Upper lobe of right lung (tissue), 1 donor: ENCODE results near the gene ZNF366. TPM values are rescaled to one million over a fixed set of nuclear protein-coding genes. Genes with fewer than 3 reads are reported as not detected.

Experiments used
- ATAC-seq: fragments of 200-7000 bp; cut with Tn5 transposase; one replicate; pipeline ENCODE4 v1.9.1; 2020; ENCODE audit warnings: mild to moderate bottlenecking, moderate library complexity
- DNase-seq: peaks from one replicate; pipeline ENCODE4 v3.0.0-alpha.2; 2020
- H3K27ac ChIP-seq: fragments of 200-600 bp; one replicate; pipeline ENCODE4 v1.8.0; 2022
- H3K27me3 ChIP-seq: fragments of 200-600 bp; one replicate; pipeline ENCODE4 v1.8.0; 2022; ENCODE audit warnings: mild to moderate bottlenecking
- H3K36me3 ChIP-seq: fragments of 200-600 bp; one replicate; pipeline ENCODE4 v1.8.0; 2022
- H3K4me1 ChIP-seq: fragments of 200-600 bp; one replicate; pipeline ENCODE4 v1.8.0; 2022
- H3K4me3 ChIP-seq: fragments of 200-600 bp; one replicate; pipeline ENCODE4 v1.8.0; 2022; ENCODE audit warnings: mild to moderate bottlenecking
- H3K9me3 ChIP-seq: fragments of 200-600 bp; one replicate; pipeline ENCODE4 v1.8.0; 2022
- intact Hi-C: fragments of 100-400 bp; cut with DNase I; formaldehyde crosslinking; loops from one replicate; pipeline ENCODE4 v1.11.0; 2022
- total RNA-seq: library from RNA; stranded (reverse); fragmentation: NEBNext Ultra II Directional; extraction: Animal tissue kit (Norgen Biotek cat#: 25700); gene quantifications from one replicate; pipeline ENCODE4 v1.2.1, GENCODE V29; 2021
- TF ChIP-seq, protein P1 (sequence below): fragments of 200-600 bp; IDR thresholded peaks from one replicate; pipeline ENCODE4 v1.8.0; 2022; ENCODE audit warnings: antibody characterized with exemption
- donor health status: DM: no; HTN: yes; CAD: no; lungs with severe emphysema.

Gene ZNF366
- total RNA-seq, 1 donor from 2014 or later = 12.2 TPM

DNA sequence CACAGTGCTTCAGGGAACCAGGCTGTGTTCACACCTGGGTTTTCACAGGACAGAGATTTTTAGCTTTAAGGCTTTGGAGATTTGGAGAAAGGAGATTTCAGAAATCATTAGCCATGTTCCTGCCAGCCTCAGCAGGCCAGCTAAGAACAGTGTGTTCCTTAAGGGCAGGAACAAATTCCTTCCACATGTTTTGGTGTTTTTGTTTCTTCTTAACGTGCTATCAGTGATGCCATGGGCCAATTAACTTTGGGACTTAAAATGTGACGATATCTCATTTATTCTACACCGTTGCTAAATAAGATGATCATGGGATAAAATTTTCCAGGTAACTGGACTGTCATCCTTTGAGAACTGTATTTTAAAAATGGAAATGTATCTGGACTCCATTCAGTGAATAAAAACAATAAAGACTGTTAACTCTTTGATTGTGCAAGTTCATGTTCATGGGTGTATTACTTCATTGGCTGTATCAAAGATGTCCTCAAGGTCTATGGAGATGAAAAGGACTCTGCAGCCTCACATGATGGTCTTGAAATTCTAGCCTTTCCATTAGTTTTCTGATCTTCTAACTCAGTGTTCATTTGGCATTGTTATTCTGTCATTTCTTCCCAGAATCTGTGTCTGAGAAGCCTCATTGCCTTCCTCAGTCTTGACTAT lies 72.3 kb downstream of the ZNF366 start:
- H3K27me3 ChIP-seq = no peaks in the 10 kb centered on the region
- no peaks in the 10 kb centered on the region for H3K36me3 ChIP-seq
- H3K9me3 ChIP-seq = no peaks in the 10 kb centered on the region
- ATAC-seq = no peak
- H3K27ac ChIP-seq = peak overlapping the region; percentile 31
- no peak overlapping the region for H3K4me3 ChIP-seq
- peaks cover 13% of the 10 kb centered on the region for H3K4me1 ChIP-seq
- TF ChIP-seq, protein P1, sequence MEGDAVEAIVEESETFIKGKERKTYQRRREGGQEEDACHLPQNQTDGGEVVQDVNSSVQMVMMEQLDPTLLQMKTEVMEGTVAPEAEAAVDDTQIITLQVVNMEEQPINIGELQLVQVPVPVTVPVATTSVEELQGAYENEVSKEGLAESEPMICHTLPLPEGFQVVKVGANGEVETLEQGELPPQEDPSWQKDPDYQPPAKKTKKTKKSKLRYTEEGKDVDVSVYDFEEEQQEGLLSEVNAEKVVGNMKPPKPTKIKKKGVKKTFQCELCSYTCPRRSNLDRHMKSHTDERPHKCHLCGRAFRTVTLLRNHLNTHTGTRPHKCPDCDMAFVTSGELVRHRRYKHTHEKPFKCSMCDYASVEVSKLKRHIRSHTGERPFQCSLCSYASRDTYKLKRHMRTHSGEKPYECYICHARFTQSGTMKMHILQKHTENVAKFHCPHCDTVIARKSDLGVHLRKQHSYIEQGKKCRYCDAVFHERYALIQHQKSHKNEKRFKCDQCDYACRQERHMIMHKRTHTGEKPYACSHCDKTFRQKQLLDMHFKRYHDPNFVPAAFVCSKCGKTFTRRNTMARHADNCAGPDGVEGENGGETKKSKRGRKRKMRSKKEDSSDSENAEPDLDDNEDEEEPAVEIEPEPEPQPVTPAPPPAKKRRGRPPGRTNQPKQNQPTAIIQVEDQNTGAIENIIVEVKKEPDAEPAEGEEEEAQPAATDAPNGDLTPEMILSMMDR = no peak
- no peak for DNase-seq
- intact Hi-C loops = no loop called here

DNA sequence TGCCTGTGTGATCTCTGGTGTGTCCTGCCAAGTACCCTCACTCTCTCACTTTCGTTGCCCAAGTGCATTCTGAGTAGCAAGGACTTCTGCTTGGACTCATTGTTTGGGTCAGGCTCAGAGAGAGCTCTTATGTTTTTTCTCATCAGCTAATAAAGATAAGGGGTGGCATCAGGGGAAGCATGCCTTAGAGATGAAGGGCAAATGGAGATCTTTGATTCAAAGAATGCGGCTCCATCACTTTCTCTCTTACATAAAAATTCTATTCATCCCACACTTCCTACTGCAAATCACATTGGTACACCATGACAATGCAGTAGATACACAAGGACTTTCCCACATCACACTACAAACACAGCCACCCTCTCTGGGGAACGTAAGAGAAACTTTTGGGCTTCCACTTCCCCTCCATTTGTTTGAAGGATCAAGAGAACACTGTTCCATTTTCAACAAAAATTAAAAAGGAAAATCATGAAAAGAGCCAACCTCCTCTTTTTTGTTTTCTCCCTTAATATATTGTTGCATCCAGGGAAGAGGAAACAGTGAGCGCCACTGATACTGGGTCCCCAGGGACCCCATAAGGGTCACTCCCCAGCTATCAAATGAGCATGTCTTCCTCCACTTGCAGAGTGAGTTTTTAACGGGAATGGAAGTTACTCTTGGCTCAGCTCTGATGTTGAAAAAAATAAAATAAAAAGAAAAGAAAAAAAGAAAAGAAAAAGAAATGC lies 73.0 kb downstream of the ZNF366 start:
- TF ChIP-seq, protein P1 = no peak

DNA sequence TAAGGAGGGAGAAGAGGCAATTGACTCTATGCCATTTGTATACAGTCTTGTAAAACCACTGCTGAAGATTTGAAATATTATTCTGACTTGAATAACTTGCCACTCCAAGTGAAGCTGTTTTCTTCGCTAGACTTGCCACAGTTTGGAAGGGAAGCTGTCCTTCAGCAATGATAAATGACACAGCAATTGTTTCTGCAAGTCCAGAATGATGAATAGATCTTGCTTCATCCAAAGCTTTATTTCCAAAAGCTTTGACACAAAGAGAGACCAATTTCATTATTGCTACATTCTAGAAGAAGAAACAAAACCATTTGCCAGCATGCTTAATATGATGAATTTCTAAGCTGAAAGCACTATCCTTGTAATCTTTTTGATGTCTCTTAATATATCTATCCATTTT lies 73.7 kb downstream of the ZNF366 start:
- no peak for DNase-seq
- no peaks in the 10 kb centered on the region for H3K9me3 ChIP-seq
- intact Hi-C loops = no loop called here

More for the DNA sequence above, 73.0 kb downstream of the ZNF366 start:
- no peak for ATAC-seq
- intact Hi-C loops = no loop called here
- H3K27me3 ChIP-seq = no peaks in the 10 kb centered on the region
- H3K27ac ChIP-seq = peak overlapping the region; percentile 31
- DNase-seq = no peak
- no peak overlapping the region for H3K4me3 ChIP-seq
- H3K4me1 ChIP-seq = peaks cover 13% of the 10 kb centered on the region
- H3K9me3 ChIP-seq = no peaks in the 10 kb centered on the region
- H3K36me3 ChIP-seq = no peaks in the 10 kb centered on the region

DNA sequence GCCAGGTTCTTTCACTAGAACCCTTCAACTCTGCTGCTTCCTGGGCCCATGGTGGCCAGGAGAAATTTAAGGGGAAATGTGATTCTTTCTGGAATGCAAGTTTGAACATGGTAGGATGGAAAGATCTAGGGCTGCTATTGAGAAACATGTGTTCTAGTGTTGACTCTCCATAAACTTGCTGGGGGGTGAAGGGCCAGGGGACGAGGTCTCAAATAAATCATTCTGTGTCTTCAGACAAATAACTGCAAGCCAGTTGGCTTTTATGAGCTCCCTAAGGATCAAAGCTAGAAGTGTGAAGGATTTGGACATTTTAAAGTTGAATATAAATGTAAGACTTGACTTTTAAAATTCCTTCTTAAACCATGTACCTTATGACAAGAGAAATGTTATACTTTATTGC lies 78.5 kb downstream of the ZNF366 start:
- Histone ChIP-seq H3K9me3 (no peaks in the 10 kb centered on the region), H3K4me1 (peaks cover 8% of the 10 kb centered on the region), H3K36me3 (no peaks in the 10 kb centered on the region), H3K27me3 (no peaks in the 10 kb centered on the region), H3K27ac (no peak overlapping the region), H3K4me3 (no peak overlapping the region)
- DNase-seq (no peak), ATAC-seq (no peak)
- TF ChIP-seq, protein P1 = no peak
- intact Hi-C loops = no loop called here

More for the DNA sequence above, 73.7 kb downstream of the ZNF366 start:
- Histone ChIP-seq H3K36me3 (no peaks in the 10 kb centered on the region), H3K27ac (no peak overlapping the region), H3K4me3 (no peak overlapping the region), H3K4me1 (peaks cover 13% of the 10 kb centered on the region), H3K27me3 (no peaks in the 10 kb centered on the region)
- TF ChIP-seq, protein P1 = no peak
- ATAC-seq = no peak

DNA sequence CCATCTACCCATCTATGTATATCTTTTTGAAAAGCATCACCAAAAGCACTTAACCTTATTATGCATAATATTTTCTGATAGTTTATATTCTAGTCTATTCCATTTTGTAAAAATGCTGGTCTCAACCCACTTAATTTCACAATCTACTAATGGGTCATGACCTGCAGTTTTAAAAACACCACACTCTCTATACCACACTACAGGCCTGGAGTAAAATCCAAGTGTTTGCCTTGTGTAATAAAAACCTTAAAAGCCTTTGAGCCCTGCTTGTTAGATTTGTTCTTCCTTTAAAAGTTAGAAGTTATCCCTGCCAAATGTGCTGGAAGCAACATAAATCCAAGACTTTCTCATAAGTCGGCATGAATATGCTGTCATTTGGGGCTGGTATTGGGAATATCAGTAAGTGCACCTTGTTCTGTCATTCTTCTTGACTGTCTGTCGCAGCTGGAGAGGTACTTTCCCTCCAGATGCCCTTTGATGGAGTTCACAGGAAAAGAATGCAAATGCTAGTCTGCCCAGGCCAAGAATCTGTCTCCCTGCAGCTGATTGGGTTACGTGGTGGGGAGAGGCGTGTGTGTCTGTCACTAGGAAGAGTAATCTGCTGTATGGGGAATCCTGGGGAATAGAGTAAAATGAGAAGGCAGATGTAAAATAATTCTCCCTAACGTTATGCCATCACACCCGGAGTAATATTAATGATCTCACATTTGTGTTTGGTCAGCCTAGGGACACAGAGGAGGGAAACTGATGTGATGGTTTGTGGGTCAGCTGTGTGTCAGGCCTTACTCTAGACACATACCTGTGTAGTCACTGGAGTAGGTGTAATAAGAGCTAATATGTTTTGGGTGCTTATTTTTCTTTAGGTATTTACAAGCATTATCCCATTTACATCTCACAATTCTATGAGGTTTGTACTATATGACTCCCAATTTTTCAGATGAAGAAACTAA lies 79.4 kb downstream of the ZNF366 start:
- Histone ChIP-seq H3K4me3 (no peak overlapping the region), H3K9me3 (no peaks in the 10 kb centered on the region), H3K4me1 (peaks cover 8% of the 10 kb centered on the region), H3K27me3 (no peaks in the 10 kb centered on the region), H3K36me3 (no peaks in the 10 kb centered on the region), H3K27ac (no peak overlapping the region)
- peak; percentile 70 for ATAC-seq
- intact Hi-C loops = no loop called here
- DNase-seq = no peak
- TF ChIP-seq, protein P1 = no peak
